ENCODE results near the gene FAM241A.

FAM241A gene

DNA sequence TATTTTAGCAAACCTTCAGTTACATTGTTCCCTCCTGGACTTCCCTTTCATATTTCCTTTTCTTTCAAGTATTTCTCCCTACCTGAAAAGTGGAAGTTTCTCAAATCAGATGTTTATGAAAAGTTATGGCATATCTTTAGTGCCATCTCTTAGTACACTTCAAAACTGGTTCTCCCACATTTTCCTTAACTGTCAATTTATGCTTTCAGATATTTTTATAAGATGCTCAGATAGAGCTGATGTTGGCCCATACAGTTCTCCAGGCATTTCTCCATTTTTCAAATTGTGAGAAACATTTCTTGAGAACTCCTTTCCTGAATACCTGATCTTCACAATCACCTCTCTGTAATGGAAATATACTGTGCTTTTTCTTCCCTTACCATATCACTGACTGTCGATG is 53.8 kb downstream of the FAM241A start:
- no peak overlapping the region for H2AFZ ChIP-seq (ENCODE audit: low read length)
- no peak overlapping the region for H3K4me3 ChIP-seq (ENCODE audit: low read length, poor library complexity, severe bottlenecking)
- H4K20me1 ChIP-seq (ENCODE audit: insufficient read depth, low read length, poor library complexity, severe bottlenecking): no peaks in the 10 kb centered on the region
- no peaks in the 10 kb centered on the region for H3K36me3 ChIP-seq (ENCODE audit: insufficient read depth, low read length)
- no peaks in the 10 kb centered on the region for H3K9me3 ChIP-seq (ENCODE audit: insufficient read depth, low read depth, low read length)
- no peaks in the 10 kb centered on the region for H3K27me3 ChIP-seq (ENCODE audit: insufficient read depth, low read length, poor library complexity, severe bottlenecking)
- H3K79me2 ChIP-seq (ENCODE audit: insufficient read depth, low read length): no peaks in the 10 kb centered on the region
- no peaks in the 10 kb centered on the region for H3F3A ChIP-seq (ENCODE audit: low read depth)
- no peaks in the 10 kb centered on the region for H3K9me2 ChIP-seq (replicated peaks; ENCODE audit: low read depth, low read length)
- H3K4me2 ChIP-seq (ENCODE audit: low read depth, low read length, poor library complexity, severe bottlenecking): no peak overlapping the region
- no peak overlapping the region for H3K9ac ChIP-seq (ENCODE audit: low read depth, low read length, poor library complexity, severe bottlenecking)
- H3K4me1 ChIP-seq (ENCODE audit: insufficient read depth, low read length, poor library complexity, severe bottlenecking): no peaks in the 10 kb centered on the region
- TF ChIP-seq EZH2phosphoT487 (IDR thresholded peaks at IDR 0.05; ENCODE audit: borderline replicate concordance): no peak
- TF ChIP-seq, protein P1, sequence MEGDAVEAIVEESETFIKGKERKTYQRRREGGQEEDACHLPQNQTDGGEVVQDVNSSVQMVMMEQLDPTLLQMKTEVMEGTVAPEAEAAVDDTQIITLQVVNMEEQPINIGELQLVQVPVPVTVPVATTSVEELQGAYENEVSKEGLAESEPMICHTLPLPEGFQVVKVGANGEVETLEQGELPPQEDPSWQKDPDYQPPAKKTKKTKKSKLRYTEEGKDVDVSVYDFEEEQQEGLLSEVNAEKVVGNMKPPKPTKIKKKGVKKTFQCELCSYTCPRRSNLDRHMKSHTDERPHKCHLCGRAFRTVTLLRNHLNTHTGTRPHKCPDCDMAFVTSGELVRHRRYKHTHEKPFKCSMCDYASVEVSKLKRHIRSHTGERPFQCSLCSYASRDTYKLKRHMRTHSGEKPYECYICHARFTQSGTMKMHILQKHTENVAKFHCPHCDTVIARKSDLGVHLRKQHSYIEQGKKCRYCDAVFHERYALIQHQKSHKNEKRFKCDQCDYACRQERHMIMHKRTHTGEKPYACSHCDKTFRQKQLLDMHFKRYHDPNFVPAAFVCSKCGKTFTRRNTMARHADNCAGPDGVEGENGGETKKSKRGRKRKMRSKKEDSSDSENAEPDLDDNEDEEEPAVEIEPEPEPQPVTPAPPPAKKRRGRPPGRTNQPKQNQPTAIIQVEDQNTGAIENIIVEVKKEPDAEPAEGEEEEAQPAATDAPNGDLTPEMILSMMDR (conservative IDR thresholded peaks at IDR 0.05; ENCODE audit: low read length): no peak

DNA sequence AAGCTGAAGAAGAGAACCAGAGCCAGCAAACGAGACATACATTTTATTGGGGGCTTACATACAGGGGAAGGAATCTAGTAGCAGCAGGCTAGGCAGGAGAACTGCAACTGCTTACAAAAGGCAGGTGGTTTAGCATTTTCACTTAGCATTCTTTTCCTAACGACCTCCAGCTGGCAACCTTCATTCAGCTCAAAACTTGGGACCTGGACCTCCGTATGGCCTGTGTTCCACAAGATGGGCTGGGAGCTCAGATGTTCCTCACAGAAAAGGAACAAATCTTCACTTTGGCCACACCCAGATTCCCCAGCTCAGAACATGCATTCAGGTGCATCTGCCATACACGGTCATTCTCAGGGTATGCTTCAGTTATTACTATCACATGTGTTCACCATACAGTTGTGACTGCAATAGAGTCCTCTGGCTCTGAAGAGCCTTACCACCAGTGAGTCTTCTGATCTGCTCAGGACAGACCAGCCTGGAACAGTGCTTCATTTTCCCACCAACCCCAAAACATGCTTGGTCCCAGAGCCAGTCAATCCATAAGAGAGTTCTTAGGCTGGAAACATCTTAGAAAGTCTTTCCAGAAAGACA is 56.8 kb downstream of the FAM241A start:
- TF ChIP-seq EZH2phosphoT487 (IDR thresholded peaks at IDR 0.05; ENCODE audit: borderline replicate concordance): no peak
- TF ChIP-seq, protein P1 (conservative IDR thresholded peaks at IDR 0.05; ENCODE audit: low read length): no peak
- Histone ChIP-seq H3K4me1 (ENCODE audit: insufficient read depth, low read length, poor library complexity, severe bottlenecking) (no peaks in the 10 kb centered on the region), H4K20me1 (ENCODE audit: insufficient read depth, low read length, poor library complexity, severe bottlenecking) (no peaks in the 10 kb centered on the region), H3K36me3 (ENCODE audit: insufficient read depth, low read length) (no peaks in the 10 kb centered on the region), H3K4me2 (ENCODE audit: low read depth, low read length, poor library complexity, severe bottlenecking) (no peak overlapping the region), H3K9me3 (ENCODE audit: insufficient read depth, low read depth, low read length) (no peaks in the 10 kb centered on the region), H3F3A (ENCODE audit: low read depth) (no peaks in the 10 kb centered on the region), H3K9ac (ENCODE audit: low read depth, low read length, poor library complexity, severe bottlenecking) (no peak overlapping the region), H3K9me2 (replicated peaks; ENCODE audit: low read depth, low read length) (no peaks in the 10 kb centered on the region), H3K4me3 (ENCODE audit: low read length, poor library complexity, severe bottlenecking) (no peak overlapping the region), H2AFZ (ENCODE audit: low read length) (peak overlapping the region; percentile 18; the same call in 1 of the 2 replicates), H3K79me2 (ENCODE audit: insufficient read depth, low read length) (no peaks in the 10 kb centered on the region), H3K27me3 (ENCODE audit: insufficient read depth, low read length, poor library complexity, severe bottlenecking) (no peaks in the 10 kb centered on the region)

DNA sequence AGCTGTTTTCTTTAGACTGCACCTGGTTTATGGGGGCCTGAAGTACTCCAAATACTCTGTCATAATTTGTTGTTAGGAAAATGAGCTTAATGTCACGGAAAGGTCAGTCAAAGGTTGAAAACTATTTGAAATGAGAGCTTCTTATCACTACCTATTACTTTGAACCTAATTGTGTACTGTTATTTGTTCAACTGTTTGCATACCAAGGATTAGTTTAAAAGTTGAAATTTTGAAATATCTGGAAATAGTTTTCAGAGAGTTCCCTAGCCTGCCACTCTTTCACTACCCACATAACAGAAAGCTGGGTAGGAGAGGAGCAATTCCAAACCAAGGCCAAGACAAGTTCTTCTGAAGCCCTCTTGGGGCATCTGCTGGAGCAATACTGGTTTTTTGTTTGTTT is 58.3 kb downstream of the FAM241A start:
- H3K4me2 ChIP-seq (ENCODE audit: low read depth, low read length, poor library complexity, severe bottlenecking): no peak overlapping the region
- no peaks in the 10 kb centered on the region for H3K79me2 ChIP-seq (ENCODE audit: insufficient read depth, low read length)

More for the DNA sequence above, 58.3 kb downstream of the FAM241A start:
- Histone ChIP-seq H2AFZ (ENCODE audit: low read length) (no peak overlapping the region), H3K9ac (ENCODE audit: low read depth, low read length, poor library complexity, severe bottlenecking) (no peak overlapping the region), H3F3A (ENCODE audit: low read depth) (no peaks in the 10 kb centered on the region), H3K4me1 (ENCODE audit: insufficient read depth, low read length, poor library complexity, severe bottlenecking) (no peaks in the 10 kb centered on the region), H4K20me1 (ENCODE audit: insufficient read depth, low read length, poor library complexity, severe bottlenecking) (no peaks in the 10 kb centered on the region), H3K36me3 (ENCODE audit: insufficient read depth, low read length) (no peaks in the 10 kb centered on the region), H3K27me3 (ENCODE audit: insufficient read depth, low read length, poor library complexity, severe bottlenecking) (no peaks in the 10 kb centered on the region), H3K9me2 (replicated peaks; ENCODE audit: low read depth, low read length) (no peaks in the 10 kb centered on the region), H3K4me3 (ENCODE audit: low read length, poor library complexity, severe bottlenecking) (no peak overlapping the region), H3K9me3 (ENCODE audit: insufficient read depth, low read depth, low read length) (no peaks in the 10 kb centered on the region)
- TF ChIP-seq, protein P1 (conservative IDR thresholded peaks at IDR 0.05; ENCODE audit: low read length): no peak
- TF ChIP-seq EZH2phosphoT487 (IDR thresholded peaks at IDR 0.05; ENCODE audit: borderline replicate concordance): no peak

All from Loucy (cell line).